PC-3 (cell line): ENCODE results near the gene OR52K2.

Experiments used
- EZH2 ChIP-seq: fragments of 300-600 bp; sonication (generic); IDR thresholded peaks from one replicate; pipeline ENCODE4 v1.6.1; 2017; ENCODE audit warnings: antibody characterized with exemption, mild to moderate bottlenecking, low read length; ENCODE audit not compliant: unreplicated experiment
- EZH2phosphoT487 ChIP-seq: fragments of 300-600 bp; sonication (generic); IDR thresholded peaks from 2 replicates; pipeline ENCODE4 v1.6.1; 2018; ENCODE audit warnings: mild to moderate bottlenecking, antibody characterized with exemption, low read length, borderline replicate concordance
- TF ChIP-seq, protein P1 (sequence below): fragments of 300-600 bp; sonication (generic); conservative IDR thresholded peaks from 2 replicates; pipeline ENCODE4 v1.5.1; 2017; ENCODE audit warnings: antibody characterized with exemption, low read depth, mild to moderate bottlenecking, low read length

DNA sequence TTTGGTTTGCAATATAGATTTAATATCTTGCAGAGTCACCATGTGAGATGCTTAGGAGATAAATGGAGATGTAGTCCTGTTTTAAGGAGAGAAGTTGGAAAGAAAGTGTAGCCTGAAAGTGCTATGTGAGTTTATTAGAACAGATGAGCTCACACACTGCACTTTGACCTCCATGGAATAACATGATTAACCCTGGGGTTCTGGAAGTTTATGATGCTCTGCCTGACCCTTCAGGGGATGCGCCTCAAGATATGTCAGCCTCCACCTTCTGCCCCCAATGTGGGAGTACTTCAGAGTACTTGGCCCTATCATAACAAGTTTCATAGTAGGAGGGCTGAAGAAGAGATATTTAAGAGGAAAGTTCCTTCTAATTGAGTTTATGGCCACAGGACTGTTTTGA lies 32.3 kb upstream of the OR52K2 start:
- TF ChIP-seq, protein P1, sequence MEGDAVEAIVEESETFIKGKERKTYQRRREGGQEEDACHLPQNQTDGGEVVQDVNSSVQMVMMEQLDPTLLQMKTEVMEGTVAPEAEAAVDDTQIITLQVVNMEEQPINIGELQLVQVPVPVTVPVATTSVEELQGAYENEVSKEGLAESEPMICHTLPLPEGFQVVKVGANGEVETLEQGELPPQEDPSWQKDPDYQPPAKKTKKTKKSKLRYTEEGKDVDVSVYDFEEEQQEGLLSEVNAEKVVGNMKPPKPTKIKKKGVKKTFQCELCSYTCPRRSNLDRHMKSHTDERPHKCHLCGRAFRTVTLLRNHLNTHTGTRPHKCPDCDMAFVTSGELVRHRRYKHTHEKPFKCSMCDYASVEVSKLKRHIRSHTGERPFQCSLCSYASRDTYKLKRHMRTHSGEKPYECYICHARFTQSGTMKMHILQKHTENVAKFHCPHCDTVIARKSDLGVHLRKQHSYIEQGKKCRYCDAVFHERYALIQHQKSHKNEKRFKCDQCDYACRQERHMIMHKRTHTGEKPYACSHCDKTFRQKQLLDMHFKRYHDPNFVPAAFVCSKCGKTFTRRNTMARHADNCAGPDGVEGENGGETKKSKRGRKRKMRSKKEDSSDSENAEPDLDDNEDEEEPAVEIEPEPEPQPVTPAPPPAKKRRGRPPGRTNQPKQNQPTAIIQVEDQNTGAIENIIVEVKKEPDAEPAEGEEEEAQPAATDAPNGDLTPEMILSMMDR, result no peak
- no peak for TF ChIP-seq EZH2
- TF ChIP-seq EZH2phosphoT487, result no peak
